Neural cell (in vitro differentiated cells): ENCODE measurements around the gene CLNK. TPM values are rescaled to one million over a fixed set of nuclear protein-coding genes. Genes with fewer than 3 reads are reported as not detected.

ENCODE experiments used
- H2AFZ ChIP-seq: fragments of 200-600, 300-800 bp; sonication (generic), shearing (Covaris generic); 2 replicates; pipeline ENCODE4 v1.6.0; 2014; ENCODE audit warnings: low read depth, mild to moderate bottlenecking, antibody characterized with exemption, low read length, moderate library complexity
- H3F3A ChIP-seq: fragments of 200-600 bp; shearing (Covaris generic); 2 replicates; pipeline ENCODE4 v1.6.1; 2016; ENCODE audit warnings: mild to moderate bottlenecking, moderate library complexity, mixed read lengths, antibody characterized with exemption, low read length; ENCODE audit not compliant: insufficient read depth, poor library complexity, severe bottlenecking
- H3K27ac ChIP-seq: fragments of 200-600, 300-800 bp; sonication (generic), shearing (Covaris generic); 2 replicates; pipeline ENCODE4 v1.5.1; 2014; ENCODE audit warnings: mild to moderate bottlenecking, low read length, moderate library complexity
- H3K27me3 ChIP-seq: fragments of 300-800, 200-600 bp; sonication (generic), shearing (Covaris generic); 2 replicates; pipeline ENCODE4 v1.6.0; 2014; ENCODE audit warnings: mild to moderate bottlenecking, low read depth, low read length, moderate library complexity; ENCODE audit not compliant: insufficient read depth
- H3K36me3 ChIP-seq: fragments of 300-800, 200-600 bp; sonication (generic), shearing (Covaris generic); 2 replicates; pipeline ENCODE4 v1.5.1; 2014; ENCODE audit warnings: mild to moderate bottlenecking, antibody characterized with exemption, low read length, moderate library complexity; ENCODE audit not compliant: insufficient read depth
- H3K4me2 ChIP-seq: fragments of 300-800, 200-600 bp; sonication (generic), shearing (Covaris generic); 2 replicates; pipeline ENCODE4 v1.6.0; 2014; ENCODE audit warnings: mild to moderate bottlenecking, low read length
- H3K4me3 ChIP-seq: fragments of 300-800, 200-600 bp; sonication (generic), shearing (Covaris generic); 2 replicates; pipeline ENCODE4 v1.5.1; 2014; ENCODE audit warnings: mild to moderate bottlenecking, low read length, moderate library complexity
- H3K79me2 ChIP-seq: fragments of 200-600 bp; shearing (Covaris generic); replicated peaks from 2 replicates; pipeline ENCODE4 v1.6.0; 2014; ENCODE audit warnings: mild to moderate bottlenecking, low read length, moderate library complexity; ENCODE audit not compliant: insufficient read depth
- H3K9ac ChIP-seq: fragments of 300-800, 200-600 bp; sonication (generic), shearing (Covaris generic); 2 replicates; pipeline ENCODE4 v1.6.1; 2016; ENCODE audit warnings: mild to moderate bottlenecking, low read length, mixed read lengths
- H3K9me2 ChIP-seq: fragments of 200-600 bp; shearing (Covaris generic); 2 replicates; pipeline ENCODE4 v1.6.1; 2016; ENCODE audit warnings: mild to moderate bottlenecking, low read length, mixed read lengths; ENCODE audit not compliant: insufficient read depth
- H3K9me3 ChIP-seq: fragments of 200-600, 300-800 bp; sonication (generic), shearing (Covaris generic); 2 replicates; pipeline ENCODE4 v1.6.1; 2016; ENCODE audit warnings: mild to moderate bottlenecking, mixed run types, low read length, moderate library complexity, mixed read lengths
- H4K20me1 ChIP-seq: fragments of 200-600 bp; shearing (Covaris generic); 2 replicates; pipeline ENCODE4 v1.6.1; 2016; ENCODE audit warnings: mild to moderate bottlenecking, mixed run types; ENCODE audit not compliant: insufficient read depth
- EP300 ChIP-seq: fragments of 450-650 bp; conservative IDR thresholded peaks from 2 replicates; pipeline ENCODE4 v1.6.1; 2014; ENCODE audit warnings: antibody characterized with exemption, mild to moderate bottlenecking, moderate library complexity; ENCODE audit not compliant: poor library complexity, severe bottlenecking
- EZH2 ChIP-seq: fragments of 200-600, 300-800 bp; shearing (Covaris generic), sonication (generic); IDR thresholded peaks from 2 replicates; pipeline ENCODE4 v1.6.1; 2014; ENCODE audit warnings: antibody characterized with exemption, low read length, borderline replicate concordance, mild to moderate bottlenecking; ENCODE audit not compliant: insufficient read depth, poor library complexity, severe bottlenecking
- MXI1 ChIP-seq: fragments of 450-650 bp; conservative IDR thresholded peaks from 2 replicates; pipeline ENCODE4 v1.6.1; 2014; ENCODE audit warnings: antibody characterized with exemption, mild to moderate bottlenecking; ENCODE audit not compliant: poor library complexity, severe bottlenecking
- POLR2AphosphoS5 ChIP-seq: IDR thresholded peaks from 2 replicates; pipeline ENCODE4 v1.6.1; 2012
- RAD21 ChIP-seq: fragments of 450-650 bp; conservative IDR thresholded peaks from 2 replicates; pipeline ENCODE4 v1.6.1; 2014; ENCODE audit warnings: antibody characterized with exemption, mild to moderate bottlenecking, moderate library complexity
- SMC3 ChIP-seq: fragments of 450-650 bp; conservative IDR thresholded peaks from 2 replicates; pipeline ENCODE4 v1.6.1; 2014; ENCODE audit warnings: antibody characterized with exemption, mild to moderate bottlenecking, moderate library complexity; ENCODE audit not compliant: poor library complexity
- TAF1 ChIP-seq: IDR thresholded peaks from 2 replicates; pipeline ENCODE4 v1.6.1; 2012; ENCODE audit warnings: low read depth
- polyA plus RNA-seq: library from polyadenylated mRNA; depleted of rRNA; stranded (reverse); fragments of >200 nt; gene quantifications from 2 replicates; pipeline ENCODE4 v1.2.3, GENCODE V29; 2014
- TF ChIP-seq, protein P1 (sequence below): fragments of 450-650 bp; IDR thresholded peaks from 2 replicates; pipeline ENCODE4 v1.5.1; 2014; ENCODE audit warnings: antibody characterized with exemption, mild to moderate bottlenecking, moderate library complexity; ENCODE audit not compliant: poor library complexity, severe bottlenecking
- TF ChIP-seq, protein P2 (sequence below): IDR thresholded peaks from 2 replicates; pipeline ENCODE4 v1.6.1; 2012; ENCODE audit warnings: borderline replicate concordance

Gene CLNK
- polyA plus RNA-seq, 1 donor from 2014 or later = not detected

DNA sequence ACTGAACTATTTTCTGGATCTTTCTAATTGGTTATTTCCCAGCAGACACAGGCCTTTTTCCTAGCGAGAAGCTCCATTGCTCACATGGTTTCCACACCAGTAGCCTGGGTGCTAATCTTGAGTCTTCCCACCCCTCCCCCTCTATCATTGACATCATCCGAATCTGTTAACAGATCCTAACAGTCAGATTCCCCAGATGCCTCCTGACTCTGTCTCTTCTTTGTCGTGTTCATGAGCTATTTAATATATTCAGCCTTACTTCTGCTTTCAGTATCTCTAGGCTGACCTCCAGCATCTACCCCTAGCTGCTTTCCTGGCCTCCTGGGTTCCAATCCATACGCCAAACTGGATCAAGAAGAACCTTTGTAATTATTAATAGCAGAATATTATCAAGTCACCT lies 85.0 kb downstream of the CLNK start:
- Histone ChIP-seq H3K36me3 (no peaks in the 10 kb centered on the region), H3K9me3 (no peaks in the 10 kb centered on the region), H3K4me3 (no peak overlapping the region), H3F3A (no peaks in the 10 kb centered on the region), H4K20me1 (no peaks in the 10 kb centered on the region), H3K9me2 (no peaks in the 10 kb centered on the region), H3K79me2 (no peaks in the 10 kb centered on the region), H3K27ac (no peak overlapping the region), H3K27me3 (no peaks in the 10 kb centered on the region), H3K9ac (no peak overlapping the region), H2AFZ (no peak overlapping the region), H3K4me2 (no peak overlapping the region)
- TF ChIP-seq EP300 (no peak), TAF1 (no peak), EZH2 (no peak), MXI1 (no peak), RAD21 (no peak), SMC3 (no peak), POLR2AphosphoS5 (no peak)
- TF ChIP-seq, protein P1, sequence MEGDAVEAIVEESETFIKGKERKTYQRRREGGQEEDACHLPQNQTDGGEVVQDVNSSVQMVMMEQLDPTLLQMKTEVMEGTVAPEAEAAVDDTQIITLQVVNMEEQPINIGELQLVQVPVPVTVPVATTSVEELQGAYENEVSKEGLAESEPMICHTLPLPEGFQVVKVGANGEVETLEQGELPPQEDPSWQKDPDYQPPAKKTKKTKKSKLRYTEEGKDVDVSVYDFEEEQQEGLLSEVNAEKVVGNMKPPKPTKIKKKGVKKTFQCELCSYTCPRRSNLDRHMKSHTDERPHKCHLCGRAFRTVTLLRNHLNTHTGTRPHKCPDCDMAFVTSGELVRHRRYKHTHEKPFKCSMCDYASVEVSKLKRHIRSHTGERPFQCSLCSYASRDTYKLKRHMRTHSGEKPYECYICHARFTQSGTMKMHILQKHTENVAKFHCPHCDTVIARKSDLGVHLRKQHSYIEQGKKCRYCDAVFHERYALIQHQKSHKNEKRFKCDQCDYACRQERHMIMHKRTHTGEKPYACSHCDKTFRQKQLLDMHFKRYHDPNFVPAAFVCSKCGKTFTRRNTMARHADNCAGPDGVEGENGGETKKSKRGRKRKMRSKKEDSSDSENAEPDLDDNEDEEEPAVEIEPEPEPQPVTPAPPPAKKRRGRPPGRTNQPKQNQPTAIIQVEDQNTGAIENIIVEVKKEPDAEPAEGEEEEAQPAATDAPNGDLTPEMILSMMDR = no peak

DNA sequence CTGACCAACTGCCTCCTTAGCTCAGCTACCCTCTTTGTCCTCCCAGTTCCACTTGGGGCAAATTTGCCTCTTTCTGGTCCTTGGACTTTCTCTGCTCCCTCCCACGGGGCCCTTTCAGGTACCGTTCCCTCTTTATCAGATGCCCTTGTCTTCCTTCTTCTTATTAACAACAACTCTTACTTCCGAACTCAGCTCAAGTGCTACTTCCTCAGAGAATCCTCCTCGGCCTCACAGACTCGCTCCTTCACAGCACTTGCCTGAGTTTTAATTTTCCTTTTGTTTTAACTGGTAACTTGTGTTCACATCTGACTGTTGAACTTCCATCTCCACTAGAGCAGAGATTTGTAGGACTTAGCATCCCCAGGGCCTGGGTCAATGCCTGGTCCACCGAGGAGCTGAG lies 85.7 kb downstream of the CLNK start:
- Histone ChIP-seq H2AFZ (no peak overlapping the region), H3K9ac (no peak overlapping the region), H3K9me2 (no peaks in the 10 kb centered on the region), H3K27ac (no peak overlapping the region), H4K20me1 (no peaks in the 10 kb centered on the region), H3K4me2 (no peak overlapping the region), H3K27me3 (no peaks in the 10 kb centered on the region), H3K4me3 (no peak overlapping the region), H3K79me2 (no peaks in the 10 kb centered on the region), H3K9me3 (no peaks in the 10 kb centered on the region), H3K36me3 (no peaks in the 10 kb centered on the region), H3F3A (no peaks in the 10 kb centered on the region)
- TF ChIP-seq, protein P2, sequence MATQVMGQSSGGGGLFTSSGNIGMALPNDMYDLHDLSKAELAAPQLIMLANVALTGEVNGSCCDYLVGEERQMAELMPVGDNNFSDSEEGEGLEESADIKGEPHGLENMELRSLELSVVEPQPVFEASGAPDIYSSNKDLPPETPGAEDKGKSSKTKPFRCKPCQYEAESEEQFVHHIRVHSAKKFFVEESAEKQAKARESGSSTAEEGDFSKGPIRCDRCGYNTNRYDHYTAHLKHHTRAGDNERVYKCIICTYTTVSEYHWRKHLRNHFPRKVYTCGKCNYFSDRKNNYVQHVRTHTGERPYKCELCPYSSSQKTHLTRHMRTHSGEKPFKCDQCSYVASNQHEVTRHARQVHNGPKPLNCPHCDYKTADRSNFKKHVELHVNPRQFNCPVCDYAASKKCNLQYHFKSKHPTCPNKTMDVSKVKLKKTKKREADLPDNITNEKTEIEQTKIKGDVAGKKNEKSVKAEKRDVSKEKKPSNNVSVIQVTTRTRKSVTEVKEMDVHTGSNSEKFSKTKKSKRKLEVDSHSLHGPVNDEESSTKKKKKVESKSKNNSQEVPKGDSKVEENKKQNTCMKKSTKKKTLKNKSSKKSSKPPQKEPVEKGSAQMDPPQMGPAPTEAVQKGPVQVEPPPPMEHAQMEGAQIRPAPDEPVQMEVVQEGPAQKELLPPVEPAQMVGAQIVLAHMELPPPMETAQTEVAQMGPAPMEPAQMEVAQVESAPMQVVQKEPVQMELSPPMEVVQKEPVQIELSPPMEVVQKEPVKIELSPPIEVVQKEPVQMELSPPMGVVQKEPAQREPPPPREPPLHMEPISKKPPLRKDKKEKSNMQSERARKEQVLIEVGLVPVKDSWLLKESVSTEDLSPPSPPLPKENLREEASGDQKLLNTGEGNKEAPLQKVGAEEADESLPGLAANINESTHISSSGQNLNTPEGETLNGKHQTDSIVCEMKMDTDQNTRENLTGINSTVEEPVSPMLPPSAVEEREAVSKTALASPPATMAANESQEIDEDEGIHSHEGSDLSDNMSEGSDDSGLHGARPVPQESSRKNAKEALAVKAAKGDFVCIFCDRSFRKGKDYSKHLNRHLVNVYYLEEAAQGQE = no peak
- TF ChIP-seq EZH2 (no peak), MXI1 (no peak), EP300 (no peak), TAF1 (no peak), RAD21 (no peak), POLR2AphosphoS5 (no peak), SMC3 (no peak)
- TF ChIP-seq, protein P1 = no peak
